HG02852 (cell line): ENCODE measurements around the gene ZNF710.
A peak's percentile ranks its signal among the peaks of the same experiment; 100 is the strongest.

Experiments used
- ATAC-seq: cut with Tn5 transposase; IDR thresholded peaks from one replicate; pipeline ENCODE4 v1.9.1; 2021; ENCODE audit warnings: mild to moderate bottlenecking, moderate library complexity; ENCODE audit not compliant: unreplicated experiment

ZNF710 gene

DNA sequence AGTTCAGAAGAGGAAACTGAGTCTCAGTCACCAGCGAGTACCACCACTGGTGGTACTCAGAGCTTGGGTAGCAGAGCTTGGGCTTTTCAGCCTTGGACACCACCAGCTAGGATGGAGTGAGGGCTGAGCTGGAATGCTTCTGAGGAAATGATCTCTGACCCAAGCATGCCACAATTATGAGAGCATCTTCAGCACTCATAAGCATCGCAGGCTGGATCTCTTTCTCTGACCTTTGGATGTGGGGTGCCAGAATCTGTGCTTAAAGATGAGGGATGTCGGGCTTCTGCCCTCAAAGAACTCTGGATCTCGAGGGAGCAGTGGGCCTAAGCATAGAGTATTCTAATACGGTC, 36.4 kb downstream of the ZNF710 start:
- no peak for ATAC-seq

DNA sequence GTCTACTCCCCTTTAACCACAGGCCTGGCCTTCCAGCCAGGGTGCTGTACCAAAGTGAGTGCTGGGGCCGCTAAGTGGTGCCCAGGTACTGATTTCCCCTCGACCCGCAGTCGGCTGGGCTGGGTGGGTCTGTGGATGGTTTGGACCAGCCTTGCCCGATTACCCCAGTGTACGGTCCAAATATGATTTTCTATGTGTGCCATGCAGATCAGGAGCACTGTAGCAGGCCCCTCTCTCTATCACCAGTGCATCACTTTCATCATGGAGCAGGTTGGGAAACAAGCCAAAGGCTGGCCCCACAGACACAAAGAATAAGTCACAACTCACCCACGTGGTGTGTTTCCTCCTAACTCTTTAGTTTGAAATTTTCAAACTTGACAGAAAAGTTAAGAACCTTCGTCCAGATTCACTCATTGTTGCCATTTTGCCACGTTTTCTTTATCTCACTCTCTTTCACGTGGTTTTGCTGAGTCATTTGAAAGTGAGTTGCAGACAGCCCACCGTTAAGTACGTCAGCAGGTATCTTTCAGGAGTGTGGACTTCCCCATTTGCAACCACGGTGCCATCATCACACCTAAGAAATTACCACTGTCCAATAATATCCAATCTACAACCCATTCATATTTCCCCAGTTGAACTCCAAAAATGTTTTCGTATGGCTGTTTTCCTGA, 37.0 kb downstream of the ZNF710 start:
- peak; percentile 76 for ATAC-seq

DNA sequence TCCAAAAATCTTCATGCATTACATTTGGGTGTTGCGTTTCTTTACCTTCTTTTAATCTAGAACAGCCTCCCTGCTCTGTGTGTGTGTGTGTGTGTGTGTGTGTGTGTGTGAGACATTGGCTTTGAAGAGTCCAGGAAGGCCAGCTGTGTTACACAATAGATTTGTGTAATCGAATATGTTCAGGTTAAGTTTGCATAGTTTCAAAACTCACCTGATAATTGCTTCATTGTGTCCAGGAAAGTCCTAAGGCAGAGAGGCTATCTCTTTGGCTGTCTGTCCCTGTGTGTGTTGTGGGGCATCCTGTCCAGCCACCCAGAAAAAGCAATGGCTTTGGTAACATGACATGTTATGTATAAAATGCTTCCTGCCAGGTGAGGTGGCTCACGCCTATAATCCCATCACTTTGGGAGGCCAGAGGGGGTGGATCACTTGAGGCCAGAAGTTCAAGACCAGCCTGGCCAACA, 37.5 kb downstream of the ZNF710 start:
- ATAC-seq = no peak

DNA sequence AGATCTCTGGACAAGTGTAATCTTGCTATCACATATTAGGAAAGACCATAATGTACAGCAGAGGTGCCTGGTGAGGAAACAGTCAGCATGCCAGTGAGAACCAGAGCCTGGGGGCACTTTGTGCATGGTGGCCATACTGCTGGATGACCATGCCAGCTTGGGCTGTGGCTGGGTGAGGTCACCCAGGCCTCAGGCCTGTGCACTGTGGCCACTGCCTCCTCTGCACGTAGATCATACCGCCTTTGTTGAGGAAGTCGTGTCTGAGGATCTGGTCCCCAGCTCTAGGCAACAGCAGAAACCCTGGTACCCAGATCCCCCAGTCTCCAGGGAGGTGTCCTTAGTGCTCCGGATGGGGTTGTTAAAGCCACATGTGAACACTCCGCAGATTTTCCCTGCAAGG, 38.9 kb downstream of the ZNF710 start:
- no peak for ATAC-seq

DNA sequence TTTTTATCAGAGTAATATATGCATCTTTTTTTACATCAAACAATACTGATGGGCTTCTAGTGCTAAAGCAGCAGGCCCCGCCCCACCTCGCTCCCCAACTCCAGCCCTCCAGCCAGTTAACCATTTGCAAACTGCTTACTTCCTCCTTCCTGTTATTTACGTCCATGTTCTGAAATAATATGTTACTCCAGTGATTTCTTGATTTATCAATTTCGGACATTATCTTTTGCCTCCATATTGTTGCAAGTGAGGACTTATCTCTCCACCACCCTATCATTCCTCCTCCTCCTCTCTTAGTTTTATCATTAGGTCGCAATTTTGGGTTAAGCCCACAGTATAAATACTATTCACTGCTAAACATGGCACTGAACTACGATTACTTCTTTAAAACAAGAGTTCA, 39.5 kb downstream of the ZNF710 start:
- ATAC-seq = no peak

DNA sequence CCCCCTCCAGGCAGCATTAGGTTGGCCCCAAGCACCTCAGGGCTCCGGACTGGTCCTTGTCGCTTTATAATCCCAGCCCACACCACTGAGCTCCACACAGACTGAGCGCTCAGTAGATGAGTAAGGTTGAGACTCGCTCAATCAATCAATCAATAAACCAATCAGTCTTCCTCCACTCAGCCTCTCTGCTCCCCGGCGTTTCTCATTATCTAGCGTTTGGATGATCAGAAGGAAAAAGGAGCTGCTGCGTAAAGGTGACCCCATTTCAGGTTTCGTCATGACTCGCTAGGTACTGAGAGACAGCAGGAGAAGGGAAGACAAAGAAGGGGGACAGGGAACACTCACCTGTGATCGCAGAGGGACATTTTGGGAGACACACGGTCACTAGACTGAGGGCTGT, 41.2 kb downstream of the ZNF710 start:
- ATAC-seq = no peak

DNA sequence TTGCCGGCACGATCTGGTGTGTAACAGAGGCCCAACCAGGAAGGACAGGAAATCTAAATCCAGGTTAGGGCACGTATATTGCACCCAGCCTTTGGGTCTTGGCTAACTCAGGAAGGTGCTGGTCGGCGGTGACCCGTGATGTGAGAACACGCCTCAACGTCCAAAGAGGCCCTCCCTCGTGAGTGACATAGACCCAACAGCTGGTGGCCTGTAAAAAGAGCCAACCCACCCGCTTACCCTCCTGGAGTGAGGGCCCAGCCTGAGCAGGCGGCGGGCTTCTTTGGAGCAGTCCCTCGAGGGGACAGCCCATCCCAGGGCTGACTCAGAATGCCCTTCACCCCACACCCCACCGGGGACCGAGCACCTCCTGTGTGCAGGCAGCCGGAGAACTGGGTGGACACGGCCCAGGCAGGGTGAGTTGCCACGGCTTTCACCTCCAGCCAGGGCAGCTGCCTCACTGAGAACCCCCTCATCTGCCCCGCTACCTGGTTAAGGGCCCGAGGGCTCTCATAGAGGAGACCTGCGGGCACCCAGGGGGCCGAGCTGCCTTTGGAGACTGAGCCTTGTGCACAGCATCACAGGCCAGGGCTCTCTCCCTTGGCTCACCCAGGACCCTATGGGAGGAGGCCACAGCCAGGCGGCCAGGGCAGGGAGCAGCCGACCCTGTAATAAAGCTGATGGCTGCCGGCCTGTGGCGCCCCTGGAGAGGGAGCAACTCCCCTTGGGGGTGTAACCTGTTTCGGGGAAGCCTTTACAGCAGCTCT, 41.8 kb downstream of the ZNF710 start:
- no peak for ATAC-seq

DNA sequence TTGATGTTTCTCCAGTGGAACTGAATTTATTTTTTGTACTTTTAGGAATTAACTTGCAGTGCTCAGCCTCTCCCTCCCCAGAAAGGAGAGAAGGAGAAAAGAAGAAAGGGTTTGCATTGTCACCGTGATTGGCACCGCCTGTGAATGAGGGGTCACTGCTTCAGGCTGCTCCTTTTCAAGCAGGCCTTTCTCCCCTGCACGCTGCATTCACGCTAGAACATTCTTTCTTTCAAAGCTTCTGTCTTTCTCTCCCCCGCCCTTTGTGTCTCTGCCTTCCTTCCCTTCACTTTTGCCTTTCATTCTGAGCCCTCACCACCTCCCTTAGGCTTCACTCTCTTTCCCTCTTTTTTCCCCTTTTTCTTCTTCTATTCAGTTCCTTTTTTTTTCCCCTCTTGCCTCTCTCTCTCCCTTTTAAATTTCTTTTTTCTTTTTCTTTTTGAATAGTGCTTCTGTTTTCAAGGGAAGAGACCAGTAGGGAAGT, 42.4 kb downstream of the ZNF710 start:
- no peak for ATAC-seq

DNA sequence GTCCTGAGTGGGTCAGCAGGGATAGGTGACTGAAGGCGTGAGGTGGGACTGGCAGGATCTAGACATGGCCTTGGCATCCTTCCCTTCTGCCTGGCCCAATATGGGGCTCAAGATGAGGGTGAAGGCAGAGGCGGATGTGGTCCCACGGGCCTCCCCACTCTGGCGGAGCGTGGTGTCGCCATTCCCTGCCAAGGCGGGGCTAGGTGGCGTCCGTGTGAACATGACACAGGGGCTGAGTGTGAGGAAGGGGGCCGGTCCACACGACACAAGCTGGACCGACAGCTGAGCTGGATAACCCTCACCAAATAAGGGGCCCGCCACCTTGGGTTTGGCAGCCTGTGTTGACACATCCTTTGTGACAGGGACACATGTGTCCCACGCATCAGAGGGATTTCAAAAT, 43.1 kb downstream of the ZNF710 start:
- no peak for ATAC-seq

DNA sequence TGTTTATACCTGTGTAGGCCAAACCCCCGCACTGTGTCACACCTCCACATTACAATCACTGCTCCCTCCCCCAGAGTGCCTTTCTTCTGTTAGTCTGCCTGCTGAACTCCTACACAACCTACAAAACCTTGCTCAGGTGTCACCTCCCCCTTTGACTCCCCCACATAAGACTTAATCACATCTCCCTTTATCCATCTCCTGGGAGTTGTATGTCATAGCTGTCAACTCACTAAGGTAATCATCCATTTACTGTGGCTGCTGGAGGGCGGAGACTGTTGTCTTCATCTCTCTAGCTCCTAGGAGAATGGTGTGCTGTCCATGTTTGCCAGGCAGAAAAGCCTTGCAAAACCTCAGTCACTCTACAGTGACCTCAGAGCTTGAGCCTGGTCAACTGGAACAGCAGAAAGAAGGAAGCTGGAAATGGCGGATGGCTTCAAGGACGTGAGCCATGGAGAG, 43.8 kb downstream of the ZNF710 start:
- ATAC-seq = no peak

DNA sequence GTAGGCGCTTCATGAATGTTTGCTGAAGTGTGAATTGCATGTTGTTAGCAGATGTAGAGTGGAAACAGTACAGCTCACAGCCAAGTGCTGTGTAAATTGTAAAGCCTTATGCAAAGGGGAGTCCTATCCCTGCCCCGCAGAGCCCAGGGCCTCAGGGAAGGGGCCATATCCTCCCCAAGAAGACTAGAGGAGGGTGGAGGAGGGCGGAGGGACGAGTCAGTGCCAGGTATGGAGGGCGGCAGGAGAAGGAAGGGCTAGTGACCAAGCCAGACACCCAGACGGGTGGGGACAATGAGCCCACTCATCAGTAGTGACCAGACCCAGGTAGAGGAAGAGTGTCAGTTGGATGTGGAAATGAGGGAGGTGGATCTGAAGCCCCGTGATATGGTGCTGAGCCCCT, 45.2 kb downstream of the ZNF710 start:
- no peak for ATAC-seq

DNA sequence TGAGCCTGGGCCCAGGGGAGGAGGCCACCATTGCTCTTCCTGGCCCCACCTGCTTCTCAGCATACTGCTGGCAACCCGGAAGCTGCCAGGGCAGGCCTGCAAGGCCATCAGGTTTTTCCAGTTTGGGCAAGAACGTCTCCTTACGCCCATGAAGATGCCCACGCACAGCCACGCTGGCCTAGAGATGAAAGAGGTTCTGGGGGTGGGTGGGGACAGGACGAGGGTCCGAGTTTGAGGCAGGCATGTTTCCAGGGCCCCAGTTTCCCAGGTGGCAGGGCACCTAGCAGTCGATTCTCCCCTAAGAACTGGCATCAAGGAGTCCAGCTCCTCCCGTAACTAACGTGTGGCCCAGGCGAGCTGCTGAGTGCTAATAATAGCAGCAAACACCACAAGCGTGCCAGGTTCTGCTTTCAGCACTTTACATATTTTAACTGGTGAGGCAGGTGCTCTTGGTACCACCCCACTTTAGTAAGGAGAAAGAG, 45.8 kb downstream of the ZNF710 start:
- ATAC-seq = no peak

DNA sequence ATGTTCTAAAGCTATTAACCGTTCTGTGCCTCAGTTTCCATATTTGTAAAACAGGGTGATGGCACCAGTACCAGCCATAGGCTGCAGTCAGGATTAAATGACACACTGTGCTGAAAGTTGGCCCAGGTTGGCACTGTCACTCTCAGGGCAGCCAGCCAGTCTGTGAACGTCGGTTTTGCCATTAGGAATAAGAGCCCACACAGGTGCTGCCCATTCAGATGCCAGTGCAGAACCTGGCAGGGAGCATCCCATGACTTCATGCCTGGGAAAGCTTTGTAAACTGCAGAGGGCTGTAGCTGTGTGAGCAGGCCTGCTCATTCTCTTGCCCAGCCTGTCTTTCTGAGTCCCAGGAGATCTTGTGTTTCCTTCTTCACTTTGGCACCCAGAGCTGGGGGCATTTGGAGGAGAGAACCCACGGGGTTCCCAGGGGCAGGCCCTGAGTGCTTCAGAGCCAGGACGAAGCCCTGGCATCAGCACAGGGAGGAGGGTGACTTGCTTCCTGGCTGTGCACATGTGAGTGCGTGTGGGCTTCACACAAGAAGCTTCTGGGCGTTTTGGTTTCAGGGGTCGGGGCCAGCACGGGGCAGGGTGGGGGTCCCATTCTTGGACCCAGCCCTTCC, 46.9 kb downstream of the ZNF710 start:
- no peak for ATAC-seq

DNA sequence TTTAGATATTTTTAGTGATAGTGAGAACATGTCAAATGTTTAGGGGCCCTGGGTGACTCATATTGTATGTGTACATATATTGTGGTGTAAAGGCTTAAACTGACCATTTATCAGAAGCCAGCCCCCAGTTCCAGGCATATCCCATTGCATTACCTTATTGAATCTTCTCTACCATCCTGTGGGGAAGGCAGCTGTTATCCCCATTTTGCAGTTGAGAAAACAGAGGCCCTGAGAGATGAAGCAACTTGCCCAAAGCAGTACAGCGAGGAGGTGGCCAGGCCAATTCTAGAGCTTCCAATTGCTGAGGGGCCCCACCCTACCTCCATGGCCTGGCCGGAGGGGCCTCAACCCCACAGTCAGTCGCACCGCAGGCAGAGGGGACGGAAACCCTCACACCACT, 47.9 kb downstream of the ZNF710 start:
- no peak for ATAC-seq

DNA sequence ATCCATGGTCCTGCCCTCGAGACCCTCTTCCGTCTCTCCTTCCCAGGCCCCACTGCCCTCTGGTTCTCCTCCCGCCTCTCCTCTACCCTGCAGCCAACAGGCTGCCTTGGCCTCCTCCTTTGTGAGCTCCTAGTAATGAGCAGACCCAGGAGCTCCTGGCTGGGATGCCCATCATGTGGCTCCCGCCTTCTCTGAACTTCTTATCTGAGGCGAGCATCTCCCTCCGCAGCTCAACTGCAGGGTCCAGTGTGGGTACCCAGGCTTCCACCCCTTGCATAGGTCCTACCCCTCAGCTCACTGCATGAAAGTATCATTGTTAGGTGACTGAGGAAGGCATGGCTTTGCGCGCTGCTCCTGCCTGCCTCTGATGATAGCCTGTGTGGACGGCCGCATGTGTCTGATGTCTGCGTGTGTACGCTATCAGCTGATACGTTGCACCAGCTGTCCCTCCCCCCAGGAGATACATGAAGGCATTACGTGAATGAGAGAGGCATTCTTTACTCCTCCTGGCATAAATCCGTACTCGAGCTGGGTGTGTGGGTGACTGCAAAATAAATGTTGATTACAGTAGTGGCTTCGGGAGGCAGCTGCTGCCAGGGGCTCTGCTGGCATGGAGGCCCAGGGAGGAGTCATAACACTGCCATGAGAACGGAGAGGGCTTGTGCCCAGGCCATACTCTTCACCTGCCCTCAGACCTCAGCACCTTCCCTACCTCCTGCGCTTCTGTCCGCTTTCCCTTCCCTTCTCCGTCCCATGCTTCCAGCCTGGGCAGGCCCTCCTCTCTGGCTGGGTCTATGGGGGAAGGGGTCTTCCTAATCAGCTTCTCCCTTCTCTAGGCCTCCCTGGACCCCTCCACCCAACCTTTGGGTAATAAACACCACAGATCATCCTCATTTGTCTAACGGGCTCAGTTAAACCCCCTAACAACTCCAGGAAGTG, 48.8 kb downstream of the ZNF710 start:
- ATAC-seq = no peak

DNA sequence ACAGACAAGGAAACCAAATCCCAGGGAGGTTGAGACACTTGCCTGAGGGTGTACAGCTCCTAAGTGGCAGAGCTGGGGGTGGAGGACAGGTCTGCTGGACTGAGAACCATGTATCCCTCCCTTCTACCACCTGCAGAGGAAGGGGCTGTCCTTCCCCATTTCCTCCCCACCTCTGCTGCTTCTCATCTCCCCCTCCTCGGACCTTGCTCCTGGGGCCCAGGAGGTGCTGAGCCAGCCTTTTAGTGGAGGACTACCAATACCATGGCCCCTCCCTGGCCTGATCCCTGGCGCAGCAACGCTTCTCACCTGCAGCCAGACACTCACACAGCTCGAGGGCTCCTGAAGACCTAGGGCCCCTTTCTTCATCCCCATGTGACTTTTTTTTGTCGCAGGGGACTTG, 50.8 kb downstream of the ZNF710 start:
- ATAC-seq = no peak

DNA sequence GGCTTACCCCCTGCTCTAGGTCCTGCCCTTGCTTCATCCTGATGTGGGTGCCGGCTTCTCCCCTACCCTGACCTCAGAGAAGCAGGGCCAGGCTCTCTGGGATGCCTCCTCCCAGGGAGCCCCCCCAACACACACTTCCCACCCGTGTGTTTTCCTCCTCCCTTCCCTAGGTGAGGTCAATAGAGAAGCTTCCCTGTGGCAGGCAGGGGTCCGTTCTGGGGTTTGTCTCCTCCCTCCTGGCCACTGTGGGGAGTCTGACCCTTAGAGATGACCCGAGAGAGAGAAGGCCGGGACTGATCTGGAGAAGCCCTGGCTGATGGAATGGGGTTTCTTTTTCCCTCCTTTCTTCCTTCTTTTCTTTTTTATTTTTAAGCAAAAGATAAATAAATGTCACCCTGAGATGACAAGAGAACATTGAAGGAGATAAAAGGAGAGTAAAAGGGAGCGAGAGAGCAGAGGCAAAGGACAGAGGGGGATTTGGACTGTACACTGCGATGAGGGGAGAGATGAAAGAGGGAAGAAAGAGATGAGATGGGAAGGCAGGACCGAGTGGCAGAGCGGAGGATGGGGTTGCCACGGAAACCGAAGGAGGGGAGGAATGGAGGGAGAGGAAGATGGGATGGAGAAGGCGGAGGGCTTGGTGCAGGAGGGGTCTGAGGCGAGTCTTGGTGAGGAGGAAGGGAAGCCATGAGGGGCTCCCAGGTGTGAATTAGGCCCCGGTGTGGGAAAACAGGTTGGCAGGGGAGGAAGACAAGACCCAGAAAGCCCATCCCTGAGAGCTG, 52.8 kb downstream of the ZNF710 start:
- ATAC-seq = no peak

DNA sequence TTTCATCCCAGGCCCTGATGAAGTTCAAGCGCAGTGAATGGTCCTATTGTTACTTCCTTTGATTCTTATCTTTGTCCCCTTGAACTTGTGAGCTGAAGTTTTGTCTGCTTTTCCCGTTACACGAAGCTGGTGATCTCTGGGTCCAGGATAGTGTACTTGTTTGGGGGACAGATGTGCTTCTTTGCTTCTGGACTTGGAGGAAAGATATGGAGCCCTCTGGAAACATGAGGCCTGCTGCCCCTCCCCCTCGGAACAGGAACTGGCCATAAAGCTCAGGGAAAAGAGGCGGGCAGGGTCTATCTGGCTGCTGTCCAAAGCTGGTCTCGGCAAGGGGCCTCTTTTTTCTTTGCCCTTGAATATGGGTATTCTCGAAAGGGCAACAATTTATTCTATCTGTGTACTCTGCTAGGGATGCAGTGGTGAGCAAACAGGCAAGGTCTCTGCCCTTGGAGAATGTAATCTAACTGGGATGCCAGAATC, 53.5 kb downstream of the ZNF710 start:
- no peak for ATAC-seq

DNA sequence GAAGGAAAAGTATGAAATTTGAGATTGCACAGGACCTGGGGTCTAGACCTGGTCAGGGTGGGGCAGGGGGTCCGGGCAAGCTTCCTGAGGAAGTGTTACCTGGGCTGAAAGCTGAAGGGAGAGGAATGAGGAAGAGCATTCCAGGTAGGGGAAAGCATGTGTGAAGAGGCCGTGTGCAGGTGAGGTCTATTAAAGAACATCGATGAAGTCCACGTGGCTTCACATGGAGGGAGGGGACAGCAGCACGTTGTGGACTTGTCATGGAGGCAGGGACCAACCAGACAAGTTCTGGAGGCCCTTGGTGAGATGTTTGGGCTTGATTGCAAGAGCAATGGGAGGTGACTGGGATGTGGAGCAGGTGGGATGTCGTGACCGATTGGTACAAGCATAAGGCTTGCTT, 54.1 kb downstream of the ZNF710 start:
- ATAC-seq = no peak

DNA sequence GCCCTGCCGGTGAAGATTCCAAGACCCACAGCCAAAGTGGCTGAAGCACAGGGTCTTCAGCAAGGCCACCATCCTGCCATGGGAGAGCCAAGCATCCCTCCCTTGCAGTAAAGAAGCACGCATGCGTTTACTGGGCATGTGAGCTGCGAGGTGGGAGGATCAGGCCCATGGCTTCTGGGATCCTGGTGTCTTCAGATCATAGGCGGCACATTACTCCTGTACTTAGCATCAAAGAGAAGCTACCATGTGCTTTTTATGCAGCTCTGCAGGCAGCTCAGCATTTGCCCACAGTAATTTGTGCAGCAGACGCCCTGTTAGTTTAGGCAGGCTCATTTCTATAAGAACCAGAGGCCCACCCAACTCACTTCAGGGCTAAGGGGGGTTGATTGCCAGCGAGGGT, 55.4 kb downstream of the ZNF710 start:
- ATAC-seq = no peak
